ENCODE results near the gene CRX.

GRCh38 chr19:47863514-47863936 is 41.8 kb downstream of the CRX start:
- TF ChIP-seq, protein P1, sequence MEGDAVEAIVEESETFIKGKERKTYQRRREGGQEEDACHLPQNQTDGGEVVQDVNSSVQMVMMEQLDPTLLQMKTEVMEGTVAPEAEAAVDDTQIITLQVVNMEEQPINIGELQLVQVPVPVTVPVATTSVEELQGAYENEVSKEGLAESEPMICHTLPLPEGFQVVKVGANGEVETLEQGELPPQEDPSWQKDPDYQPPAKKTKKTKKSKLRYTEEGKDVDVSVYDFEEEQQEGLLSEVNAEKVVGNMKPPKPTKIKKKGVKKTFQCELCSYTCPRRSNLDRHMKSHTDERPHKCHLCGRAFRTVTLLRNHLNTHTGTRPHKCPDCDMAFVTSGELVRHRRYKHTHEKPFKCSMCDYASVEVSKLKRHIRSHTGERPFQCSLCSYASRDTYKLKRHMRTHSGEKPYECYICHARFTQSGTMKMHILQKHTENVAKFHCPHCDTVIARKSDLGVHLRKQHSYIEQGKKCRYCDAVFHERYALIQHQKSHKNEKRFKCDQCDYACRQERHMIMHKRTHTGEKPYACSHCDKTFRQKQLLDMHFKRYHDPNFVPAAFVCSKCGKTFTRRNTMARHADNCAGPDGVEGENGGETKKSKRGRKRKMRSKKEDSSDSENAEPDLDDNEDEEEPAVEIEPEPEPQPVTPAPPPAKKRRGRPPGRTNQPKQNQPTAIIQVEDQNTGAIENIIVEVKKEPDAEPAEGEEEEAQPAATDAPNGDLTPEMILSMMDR (conservative IDR thresholded peaks at IDR 0.05): peak; percentile 99
- no peak for TF ChIP-seq EZH2 (IDR thresholded peaks at IDR 0.05; ENCODE audit: low read depth)
